ENCODE measurements around the gene DEPDC5.

DNA sequence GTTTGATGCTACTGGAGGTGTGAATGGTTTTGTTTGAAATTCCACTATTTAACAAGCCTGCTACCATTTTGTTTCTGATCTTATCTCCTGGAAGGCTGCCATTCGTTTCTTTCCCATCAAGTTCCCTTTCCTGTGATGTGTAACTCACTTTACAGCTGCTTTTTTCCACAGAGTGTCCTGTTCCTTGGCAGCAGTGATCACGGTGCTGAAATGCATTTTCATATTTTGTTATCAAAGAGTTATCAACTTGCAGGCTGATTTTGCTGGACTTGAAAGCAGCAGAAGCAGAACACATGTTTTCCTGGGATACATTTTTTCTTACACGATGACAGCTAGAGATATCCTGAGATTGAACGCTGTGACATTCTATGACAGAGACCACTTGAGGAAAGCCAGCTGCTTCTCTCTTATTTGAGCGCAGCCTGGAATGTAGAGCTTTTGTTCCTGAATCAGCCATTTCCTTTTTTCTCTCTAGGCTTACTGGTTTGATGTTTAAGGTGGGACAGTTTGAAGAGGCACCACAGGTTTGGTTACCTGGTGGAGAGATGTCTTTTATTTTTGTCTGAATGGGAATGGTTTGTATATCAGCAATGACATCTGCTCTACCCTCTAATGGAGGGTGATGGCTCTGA, 38.6 kb upstream of the DEPDC5 start:
- no peak for TF ChIP-seq EZH2phosphoT487 (IDR thresholded peaks at IDR 0.05; ENCODE audit: borderline replicate concordance, low read depth, low read length)
- TF ChIP-seq, protein P1, sequence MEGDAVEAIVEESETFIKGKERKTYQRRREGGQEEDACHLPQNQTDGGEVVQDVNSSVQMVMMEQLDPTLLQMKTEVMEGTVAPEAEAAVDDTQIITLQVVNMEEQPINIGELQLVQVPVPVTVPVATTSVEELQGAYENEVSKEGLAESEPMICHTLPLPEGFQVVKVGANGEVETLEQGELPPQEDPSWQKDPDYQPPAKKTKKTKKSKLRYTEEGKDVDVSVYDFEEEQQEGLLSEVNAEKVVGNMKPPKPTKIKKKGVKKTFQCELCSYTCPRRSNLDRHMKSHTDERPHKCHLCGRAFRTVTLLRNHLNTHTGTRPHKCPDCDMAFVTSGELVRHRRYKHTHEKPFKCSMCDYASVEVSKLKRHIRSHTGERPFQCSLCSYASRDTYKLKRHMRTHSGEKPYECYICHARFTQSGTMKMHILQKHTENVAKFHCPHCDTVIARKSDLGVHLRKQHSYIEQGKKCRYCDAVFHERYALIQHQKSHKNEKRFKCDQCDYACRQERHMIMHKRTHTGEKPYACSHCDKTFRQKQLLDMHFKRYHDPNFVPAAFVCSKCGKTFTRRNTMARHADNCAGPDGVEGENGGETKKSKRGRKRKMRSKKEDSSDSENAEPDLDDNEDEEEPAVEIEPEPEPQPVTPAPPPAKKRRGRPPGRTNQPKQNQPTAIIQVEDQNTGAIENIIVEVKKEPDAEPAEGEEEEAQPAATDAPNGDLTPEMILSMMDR (conservative IDR thresholded peaks at IDR 0.05; ENCODE audit: low read length) = no peak
